HG03457 (cell line): Measurements from ENCODE around the gene CNTNAP4.

Experiments
- ATAC-seq: cut with Tn5 transposase; IDR thresholded peaks from one replicate; pipeline ENCODE4 v1.9.1; 2021; ENCODE audit warnings: moderate number of reproducible peaks; ENCODE audit not compliant: unreplicated experiment

The CNTNAP4 gene

DNA sequence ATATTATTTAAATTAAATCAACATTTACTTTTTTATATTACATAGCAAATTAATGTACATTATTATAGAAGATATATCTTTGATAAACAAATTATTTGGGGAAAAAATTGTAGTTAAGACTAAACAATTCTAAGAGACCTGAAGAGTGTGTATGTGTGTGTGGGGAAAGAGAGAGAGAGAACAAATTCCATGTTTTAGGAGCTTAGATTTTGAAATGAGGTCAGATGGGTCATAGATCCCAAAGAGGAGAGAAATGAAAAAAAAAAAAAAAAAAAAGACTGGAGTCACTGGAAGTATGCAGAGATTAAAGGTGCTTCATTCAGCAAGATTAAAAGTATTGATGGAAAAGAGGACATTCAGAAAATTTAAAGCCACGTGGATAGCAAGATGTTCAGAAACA, 206.8 kb downstream of the CNTNAP4 start:
- no peak for ATAC-seq

DNA sequence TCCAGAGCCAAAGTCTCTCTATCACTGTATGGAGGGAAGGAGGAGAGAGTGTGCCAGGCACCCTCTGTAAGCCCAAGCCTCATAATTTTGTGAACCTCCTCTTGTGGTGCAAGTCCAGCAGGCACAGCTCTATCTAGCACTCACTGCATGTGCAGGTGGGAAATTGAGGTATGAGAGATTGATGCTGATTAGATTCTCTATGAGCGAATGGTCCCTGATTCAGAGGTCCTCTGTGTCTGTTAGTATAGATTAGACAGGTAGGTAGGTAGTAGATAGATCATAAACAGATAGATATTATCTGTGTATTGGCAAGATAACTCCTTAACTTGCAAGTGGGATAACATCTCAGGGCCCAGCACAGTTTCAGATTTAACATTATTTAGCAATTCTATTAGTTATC, 209.5 kb downstream of the CNTNAP4 start:
- ATAC-seq: no peak

DNA sequence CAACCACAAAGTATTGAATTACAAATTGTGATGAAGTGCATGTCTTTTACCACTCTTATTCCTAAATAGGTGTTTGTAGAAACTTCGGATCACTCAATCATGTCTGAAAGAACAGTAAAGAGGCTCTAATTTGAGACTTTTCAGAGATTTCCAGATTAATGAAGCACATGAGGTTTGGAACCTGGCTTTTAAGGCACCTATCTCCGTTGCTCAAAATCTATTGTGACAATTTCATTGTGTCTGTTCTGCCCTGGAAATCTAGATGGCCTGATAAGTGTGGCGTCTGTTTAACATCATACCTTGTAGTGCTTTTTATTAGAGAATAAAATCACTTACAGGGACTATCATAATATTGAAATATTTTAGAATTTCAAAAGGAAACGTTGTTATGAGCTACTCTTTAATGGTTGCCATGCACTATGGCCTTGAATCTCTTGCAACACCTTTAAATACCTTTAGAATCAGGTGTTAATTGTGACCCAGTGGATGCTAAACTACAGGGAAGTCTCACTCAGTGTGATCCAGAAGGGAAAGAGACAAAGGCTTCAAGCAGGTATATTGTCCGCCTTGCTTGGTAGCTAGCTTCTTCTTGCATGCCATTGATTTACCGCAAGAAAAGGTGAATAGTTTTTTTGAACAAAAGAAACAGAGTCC, 210.3 kb downstream of the CNTNAP4 start:
- ATAC-seq: no peak

DNA sequence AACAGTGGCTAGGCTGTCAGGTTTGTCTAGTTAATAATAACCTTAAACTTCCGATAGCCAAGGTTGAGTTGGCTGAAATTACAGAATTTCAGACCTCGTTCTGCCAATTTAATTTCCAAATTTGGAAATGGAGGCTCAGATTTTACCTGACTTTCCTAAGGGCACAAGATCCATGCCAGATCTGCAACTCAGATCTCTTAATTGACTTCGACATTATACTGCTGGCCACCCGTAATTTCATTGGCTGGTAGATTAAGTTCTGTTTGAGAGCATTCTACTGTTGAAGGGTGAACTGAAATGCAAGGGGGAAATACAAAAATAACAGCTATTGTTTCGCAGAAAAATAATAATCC, 210.8 kb downstream of the CNTNAP4 start:
- ATAC-seq: no peak

DNA sequence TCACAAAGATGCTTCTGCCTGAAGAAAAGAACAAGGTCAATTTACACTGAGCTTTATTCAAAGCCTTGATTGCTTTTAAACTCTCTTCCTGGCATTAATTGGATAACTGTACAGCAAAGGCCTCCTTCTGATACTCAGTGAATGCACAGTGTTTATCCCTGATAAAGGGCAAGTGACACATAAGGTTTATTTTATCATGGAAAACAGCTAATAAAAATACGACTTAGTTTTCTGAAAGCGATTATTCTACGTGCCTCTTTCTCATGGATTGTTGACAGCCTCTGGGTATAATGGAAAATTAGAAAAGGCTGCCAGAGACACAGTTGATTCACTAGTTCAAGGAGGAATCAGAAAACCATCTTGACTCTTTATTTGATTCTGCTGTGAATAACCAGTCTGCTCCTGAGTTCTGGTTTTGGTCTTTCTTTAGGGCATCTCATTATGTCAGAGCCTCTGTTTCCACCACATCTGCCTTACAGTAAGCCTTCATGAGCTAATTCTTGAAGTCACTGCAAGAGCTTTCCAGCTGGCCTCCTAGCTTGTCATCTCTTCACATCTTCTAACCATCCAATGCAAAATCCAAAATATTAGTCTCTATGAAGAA, 212.9 kb downstream of the CNTNAP4 start:
- ATAC-seq: no peak

DNA sequence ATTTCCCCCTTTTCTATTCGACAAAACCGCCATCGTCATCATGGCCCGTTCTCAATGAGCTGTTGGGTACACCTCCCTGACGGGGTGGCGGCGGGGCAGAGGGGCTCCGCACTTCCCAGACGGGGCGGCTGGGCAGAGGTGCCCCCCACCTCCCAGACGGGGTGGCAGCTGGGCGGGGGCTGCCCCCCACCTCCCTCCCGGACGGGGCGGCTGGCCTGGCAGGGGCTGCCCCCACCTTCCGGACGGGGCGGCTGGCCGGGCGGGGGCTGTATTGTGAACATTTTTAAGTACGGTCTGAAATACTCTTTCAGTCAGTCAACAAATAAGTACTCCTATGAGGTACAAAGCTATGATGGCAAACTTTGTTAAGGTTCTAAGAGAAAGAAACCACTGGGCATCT, 222.8 kb downstream of the CNTNAP4 start:
- no peak for ATAC-seq

DNA sequence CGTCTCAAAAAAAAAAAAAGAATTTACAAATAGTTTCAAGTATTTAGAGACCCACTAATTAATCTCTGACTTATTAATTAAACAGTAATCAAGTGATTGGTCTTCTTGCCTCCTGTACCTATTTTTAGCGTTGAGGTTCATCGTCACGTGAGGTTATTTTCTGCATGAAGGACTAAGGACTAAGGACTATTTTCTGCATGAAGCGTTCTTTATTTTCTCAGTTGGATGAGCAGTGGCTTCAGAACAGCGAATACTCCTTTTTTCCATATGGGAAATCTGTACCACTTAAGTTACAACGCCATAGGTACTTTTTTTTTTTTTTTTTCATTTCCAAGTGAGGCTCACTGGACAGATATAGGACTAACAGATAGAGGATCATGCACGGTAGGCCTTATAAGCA, 224.9 kb downstream of the CNTNAP4 start:
- no peak for ATAC-seq

DNA sequence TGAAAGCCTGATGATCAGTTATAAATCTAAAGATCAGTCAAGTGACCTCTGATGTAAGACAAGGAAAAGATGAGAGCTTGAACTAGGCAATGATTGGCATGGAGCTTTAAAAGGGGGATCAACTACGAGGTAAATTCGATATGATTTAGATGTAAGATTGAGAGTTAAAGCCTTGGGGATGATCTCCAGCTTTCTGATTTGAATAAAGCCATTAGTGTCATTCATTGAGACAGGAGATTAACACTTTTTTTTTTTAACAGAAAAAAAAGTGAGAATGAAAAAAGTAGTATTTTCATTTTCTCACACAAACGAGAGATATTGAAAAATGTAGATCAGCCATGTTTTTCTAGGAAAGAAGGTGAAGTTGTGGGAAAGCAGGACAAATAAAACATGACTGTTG, 225.4 kb downstream of the CNTNAP4 start:
- no peak for ATAC-seq

DNA sequence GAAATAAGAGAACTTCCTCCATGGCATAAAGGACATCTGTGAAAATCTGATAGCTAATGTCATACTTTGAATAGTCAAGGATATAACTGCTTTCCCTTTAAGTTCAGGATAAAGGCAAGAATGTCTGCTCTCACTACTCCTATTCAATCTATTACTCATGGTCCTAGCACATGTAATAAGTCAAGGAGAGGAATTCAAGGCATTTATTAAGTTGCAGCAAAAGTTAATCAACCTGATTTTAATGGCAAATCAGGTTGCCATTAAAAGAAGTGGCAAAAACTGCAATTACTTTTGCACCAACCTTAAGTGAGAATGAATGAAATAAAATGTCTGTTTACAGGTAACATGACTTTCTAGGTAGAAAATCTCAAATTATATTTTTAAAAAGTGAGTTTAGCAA, 225.9 kb downstream of the CNTNAP4 start:
- no peak for ATAC-seq

DNA sequence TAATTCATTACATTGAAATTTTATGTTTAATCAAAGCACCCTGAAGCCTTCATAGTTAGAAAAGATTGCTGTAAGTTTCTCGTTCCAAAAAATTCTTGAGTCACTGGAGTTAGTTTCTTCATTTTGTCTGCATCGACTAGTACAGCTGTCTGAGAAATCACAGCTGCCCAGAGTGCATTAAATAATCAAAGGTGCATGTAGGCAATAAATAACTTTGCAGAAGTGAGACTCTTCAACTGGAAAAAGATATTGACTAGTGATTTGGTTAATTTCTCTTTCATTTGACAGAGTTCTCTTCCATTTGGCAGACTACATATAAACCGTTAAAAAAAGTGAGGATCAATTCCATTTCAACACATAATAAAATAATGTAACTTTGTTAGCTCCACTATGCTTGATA, 234.0 kb downstream of the CNTNAP4 start:
- no peak for ATAC-seq

DNA sequence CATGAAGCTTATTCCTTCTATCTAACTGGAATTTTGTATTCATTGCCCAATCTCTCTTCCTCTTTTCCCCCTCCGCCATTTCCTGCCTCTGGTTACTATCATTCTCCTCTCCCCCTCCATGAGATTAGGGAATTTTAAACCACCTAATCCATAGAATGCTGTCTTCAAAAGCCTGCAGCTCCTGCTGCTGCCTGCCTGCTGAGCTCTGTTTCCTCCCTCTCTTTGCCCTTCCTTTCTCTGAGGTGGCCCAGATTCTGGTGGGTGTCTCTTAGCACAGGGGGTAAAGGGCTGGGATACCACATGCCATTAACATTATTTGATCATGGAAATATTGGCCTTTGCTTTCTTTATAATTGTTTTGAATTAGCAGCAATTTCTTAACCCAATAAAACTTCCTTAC, 241.6 kb downstream of the CNTNAP4 start:
- no peak for ATAC-seq

DNA sequence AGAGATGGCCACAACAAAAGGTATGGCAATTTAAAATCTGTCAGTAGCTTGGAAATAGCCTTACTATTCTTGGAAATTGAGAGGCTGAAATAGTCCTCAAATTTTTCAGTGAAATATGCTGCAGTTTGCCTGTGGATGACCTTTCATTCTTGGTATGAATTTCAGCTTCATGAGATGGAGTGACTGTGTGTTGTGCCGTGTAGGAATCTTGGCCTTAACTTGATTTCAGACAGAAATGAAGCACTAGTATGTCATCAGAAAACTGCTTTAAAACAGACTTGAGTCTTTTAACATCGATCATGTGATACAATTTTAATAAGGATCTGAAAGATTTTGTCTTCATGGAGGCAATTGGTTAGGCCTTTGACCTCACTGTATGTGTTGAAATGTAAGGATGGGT, 247.2 kb downstream of the CNTNAP4 start:
- no peak for ATAC-seq

DNA sequence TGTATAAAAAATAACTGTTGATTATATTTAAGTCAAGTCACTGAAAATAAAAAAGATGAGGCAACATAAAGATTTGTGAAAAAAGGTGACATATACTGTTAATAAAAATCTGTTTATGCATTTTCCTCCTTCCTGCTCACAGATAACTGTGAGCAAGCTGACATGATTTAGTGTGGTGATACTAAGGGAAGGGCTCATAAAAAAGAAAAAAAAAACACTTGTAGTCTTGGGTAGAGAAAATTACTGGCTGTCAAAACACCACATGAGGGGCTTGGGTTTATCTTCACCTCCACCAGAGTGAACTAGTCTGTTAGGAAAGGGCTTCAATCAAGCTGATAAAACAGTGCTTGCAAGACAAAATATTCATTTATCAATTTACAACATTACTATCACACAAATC, 247.6 kb downstream of the CNTNAP4 start:
- ATAC-seq: no peak

DNA sequence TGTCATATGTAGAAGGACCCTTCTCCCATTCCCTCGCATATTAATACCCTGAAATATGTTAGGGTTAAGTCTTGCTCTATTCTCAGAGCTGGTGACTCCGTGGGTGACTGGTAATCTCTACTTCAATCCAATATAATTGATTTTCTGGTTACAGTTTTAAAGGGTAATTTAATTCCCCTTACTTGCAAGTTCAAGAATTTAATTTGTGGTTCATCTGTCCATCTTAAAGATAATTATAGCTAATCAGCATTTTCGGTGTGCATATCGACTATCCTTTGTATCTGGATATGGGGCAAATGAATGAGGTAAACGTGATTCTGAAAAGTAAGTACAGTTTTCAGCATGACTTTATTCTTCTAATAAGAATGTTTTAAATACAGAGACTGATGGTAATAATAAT, 250.0 kb downstream of the CNTNAP4 start:
- no peak for ATAC-seq

DNA sequence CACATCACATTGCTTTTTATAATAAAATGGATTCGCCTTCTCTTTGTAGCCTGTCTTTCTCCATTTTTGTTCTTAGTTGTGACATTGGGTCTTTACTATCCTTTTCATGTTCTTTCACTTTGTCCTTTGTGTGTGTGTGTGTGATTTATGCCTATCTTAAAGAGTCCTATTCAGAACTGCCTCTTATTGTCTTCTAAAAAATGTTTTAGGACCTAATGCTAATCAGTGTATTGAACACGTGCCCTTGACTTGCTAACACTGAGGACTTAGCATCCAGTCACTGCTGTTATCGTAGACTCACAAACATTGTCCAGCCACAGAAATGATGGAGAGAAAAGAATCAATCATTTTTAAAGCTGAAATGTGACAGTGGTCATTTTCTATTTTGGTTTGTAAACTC, 251.9 kb downstream of the CNTNAP4 start:
- no peak for ATAC-seq

DNA sequence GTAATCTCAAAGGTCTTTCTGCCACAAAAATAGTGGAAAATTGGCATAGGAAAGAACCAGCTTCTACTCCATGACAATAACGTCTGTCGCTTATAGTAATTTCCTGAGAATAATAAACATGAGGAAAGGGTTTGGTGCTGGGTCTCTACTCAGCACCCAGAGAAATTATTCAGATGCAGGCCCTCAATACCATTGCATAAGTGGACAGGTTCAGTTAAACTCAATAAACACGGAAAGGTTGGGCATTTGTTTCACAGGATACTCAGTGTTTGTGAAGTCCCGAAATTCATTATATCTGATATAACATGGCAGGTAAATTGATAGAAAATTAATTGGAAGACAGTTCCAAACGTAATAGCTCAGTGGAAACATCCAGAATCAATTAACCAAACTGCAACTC, 254.0 kb downstream of the CNTNAP4 start:
- ATAC-seq: no peak

DNA sequence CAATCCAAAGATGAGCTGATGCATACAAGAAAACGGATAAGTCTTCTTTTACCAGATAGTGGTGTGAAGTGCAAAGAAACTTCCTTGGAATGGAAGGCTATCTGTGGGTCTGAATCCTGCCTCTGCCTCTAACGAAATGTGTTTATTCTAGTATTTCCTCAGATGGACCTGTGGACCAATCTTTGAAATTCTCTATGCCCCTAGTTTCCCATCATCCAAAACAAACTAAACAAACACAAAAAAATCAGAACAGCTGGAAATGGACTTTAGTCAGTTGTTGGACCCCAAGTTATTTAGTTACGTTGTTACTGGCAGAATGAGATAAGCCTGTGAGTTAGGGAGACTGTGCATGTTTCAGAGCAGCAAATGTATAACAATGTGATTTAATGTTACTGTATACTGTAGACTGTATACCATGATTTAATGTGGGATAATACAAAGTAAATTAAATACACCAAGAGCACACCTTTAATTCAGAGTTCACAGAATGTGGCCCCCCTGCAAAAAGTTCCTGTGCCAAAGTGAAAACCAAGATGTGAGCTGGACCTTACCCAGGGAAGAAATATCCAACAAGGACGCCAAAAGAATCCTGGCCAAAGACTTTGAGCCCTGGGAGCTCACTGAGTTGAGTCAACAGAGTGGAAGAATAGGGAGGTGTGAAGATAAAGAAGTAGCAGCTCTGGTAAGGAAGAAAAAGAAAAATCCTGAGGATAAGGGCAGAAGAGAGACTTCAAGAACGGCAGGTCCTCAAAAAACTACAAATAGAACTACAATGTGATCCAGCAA, 255.2 kb downstream of the CNTNAP4 start:
- no peak for ATAC-seq

DNA sequence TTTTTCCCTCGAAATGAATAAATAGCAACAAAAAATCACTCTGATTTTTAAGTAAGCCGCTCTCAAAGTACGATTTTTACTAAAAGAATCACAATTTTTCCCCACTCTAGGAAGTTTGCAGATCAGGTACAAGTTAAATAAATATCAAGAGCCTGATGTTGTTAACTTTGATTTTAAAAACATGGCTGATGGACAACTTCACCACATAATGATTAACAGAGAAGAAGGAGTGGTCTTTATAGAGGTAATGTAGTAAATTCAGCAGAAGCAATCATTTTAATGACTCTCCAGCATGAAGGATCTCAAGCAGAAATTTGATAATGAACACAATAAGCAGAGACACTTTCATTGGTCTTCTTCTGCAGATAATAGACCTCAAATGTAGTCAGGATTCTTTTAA, 262.4 kb downstream of the CNTNAP4 start:
- ATAC-seq: no peak

DNA sequence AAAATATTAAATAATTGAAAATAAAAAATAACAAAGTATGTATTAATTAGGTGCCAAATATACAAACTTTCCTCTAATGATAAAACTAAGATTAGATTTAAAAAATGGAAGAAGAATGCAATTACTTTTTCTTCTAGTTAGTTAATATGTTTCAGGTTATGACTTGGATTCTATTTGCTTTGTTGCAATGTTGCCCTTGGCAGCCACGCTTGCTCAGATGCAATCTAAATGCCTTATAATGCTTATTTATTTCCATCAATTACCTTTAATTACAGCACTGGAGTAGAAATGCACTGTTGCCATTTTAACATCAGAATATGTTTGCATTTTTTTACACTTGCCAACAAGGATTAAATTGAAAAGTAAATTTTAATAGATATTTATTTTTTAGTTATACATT, 263.9 kb downstream of the CNTNAP4 start:
- ATAC-seq: no peak

DNA sequence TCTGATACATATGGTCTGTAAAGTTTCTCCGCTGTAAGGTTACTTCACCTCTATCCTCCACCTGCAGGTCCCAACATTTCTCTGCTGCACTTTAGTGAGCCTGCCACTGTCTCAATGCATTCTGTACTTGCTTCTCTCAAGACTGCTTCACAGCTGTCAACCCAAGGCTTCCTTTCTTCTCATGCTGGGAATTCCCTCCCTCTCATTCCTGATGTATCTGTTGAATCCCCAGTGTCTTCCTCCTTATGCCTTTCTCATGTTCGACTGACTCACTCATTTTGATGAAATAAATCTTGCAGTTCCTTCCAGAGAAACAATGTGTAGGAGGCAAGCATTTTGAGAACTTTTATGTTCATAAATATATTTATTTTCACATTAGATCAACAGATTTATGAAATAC, 288.3 kb downstream of the CNTNAP4 start:
- ATAC-seq: no peak

DNA sequence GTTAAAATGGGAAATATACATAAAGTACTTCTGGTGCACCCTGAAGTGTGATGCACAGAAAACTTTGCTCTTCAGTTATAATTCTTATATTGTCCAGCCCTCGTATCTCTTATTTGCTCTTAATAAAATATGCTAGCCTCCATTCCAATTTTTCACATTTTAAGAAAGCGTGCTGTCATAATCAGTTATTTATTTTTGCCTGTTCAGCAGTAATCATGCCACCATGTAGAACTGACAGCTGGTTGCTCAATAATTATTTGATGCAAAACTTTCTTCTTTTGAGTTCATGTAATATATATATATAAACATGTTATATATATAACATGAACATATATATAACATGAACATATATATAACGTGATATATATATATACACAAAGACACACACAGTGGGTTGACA, 294.6 kb downstream of the CNTNAP4 start:
- no peak for ATAC-seq

DNA sequence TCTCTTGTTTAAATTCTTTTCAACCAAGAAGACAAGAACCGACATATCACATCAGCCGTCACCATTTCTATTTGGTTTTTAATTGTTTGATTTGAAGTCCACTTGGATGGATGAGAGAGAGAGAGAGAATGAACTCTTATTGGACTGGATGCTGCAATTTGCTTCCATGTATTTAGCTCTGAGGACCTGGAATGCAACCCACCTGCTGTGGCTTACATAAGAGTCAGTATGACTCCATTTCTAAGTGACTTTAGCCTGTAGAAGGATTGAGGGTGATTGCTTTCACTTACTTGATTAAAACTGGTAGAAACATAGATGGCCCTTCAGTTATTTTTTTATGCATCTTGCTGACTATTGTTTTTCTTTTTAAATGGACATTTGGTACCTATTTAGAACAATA, 296.1 kb downstream of the CNTNAP4 start:
- no peak for ATAC-seq

DNA sequence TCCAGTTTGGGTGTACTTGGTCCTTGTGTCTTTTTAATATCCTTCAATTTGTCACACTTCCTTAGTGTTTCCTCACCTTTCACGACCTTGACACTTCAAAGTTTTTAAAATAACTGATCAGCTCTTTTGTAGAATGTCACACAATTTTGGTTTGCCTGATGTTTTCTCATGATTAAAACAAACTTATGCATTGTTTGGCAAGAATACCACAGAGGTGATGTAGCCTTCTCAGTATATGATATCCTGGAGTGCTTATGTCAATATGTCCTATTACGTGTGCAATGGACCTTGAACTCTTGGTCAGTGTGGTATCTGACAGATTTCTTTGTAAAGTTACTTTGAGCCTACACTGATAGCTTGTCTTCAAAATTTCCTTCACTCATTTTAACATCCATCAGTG, 297.4 kb downstream of the CNTNAP4 start:
- ATAC-seq: no peak
